IMR-90 (cell line): ENCODE data around the gene EID3. TPM values are rescaled to one million over a fixed set of nuclear protein-coding genes. Genes with fewer than 3 reads are reported as not detected.

ENCODE experiments used
- MXI1 ChIP-seq: IDR thresholded peaks from 2 replicates; pipeline ENCODE4 v1.6.1; 2012; ENCODE audit warnings: low read depth, mild to moderate bottlenecking, low read length, moderate library complexity, borderline replicate concordance
- SMC3 ChIP-seq: fragments of 150-350 bp; IDR thresholded peaks from 2 replicates; pipeline ENCODE4 v1.6.1; 2016; ENCODE audit warnings: low read depth, mild to moderate bottlenecking, antibody characterized with exemption, low read length, moderate library complexity
- polyA plus RNA-seq, 3 experiments: library from polyadenylated mRNA; depleted of rRNA; stranded (reverse); fragments of >200 nt; gene quantifications; 2 replicates each; pipeline ENCODE4 v1.2.3, GENCODE V29; 2012; ENCODE audit warnings: low replicate concordance in 1 of 3
- total RNA-seq: library from RNA; depleted of rRNA; stranded (reverse); fragments of >200 nt; gene quantifications from 2 replicates; pipeline ENCODE4 v1.2.3, GENCODE V29; 2012
- TF ChIP-seq, protein P1 (sequence below): fragments of 150-350 bp; IDR thresholded peaks from 2 replicates; pipeline ENCODE4 v1.6.1; 2017; ENCODE audit warnings: mild to moderate bottlenecking, antibody characterized with exemption, low read length, low read depth

Gene EID3
- total and polyA plus RNA-seq, 2 of the 4 experiments (the other 2 are of a cell fraction), result 2.2 to 4.1 TPM

DNA sequence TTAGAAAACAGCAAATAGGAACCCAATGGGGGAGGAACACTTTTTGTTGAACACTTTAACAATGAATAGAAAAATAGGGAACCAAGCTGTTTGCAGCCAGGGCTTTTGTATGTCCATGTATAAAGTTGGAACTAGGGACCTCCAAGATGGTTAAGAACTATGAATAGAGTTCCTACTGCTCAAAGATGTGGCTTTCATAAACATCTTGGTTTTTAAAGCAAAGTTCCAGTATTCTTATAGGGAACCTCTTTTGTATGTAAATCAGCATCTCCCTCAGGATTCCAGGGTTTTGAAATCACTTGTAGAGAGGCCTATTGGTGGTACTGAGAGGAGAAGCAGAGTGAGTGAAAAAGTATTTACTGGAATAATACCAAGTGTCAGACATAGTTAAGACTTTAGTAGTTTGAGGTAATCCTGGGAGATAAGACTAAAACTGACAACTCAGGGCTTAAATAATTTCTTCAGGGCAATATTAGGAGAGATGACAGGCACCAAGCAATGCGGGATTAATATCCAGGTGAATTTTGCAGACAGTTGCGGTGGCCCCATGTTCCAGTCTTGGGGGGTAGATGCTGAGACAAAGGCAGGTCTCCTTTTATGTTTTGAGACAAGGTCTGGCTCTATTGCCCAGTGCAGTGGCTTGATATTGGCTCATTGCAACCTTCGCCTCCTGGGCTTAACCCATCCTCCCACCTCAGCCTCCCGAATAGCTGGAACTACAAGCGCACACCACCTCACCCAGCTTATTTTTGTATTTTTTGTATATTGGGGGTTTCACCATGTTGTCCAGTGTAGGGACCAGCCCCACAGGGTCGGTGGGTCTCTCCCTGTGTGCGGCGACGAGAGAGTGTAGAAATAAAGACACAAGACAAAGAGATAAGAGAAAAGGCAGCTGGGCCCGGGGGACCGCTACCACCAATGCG lies 10.4 kb upstream of the EID3 start (continued):
- TF ChIP-seq, protein P1, sequence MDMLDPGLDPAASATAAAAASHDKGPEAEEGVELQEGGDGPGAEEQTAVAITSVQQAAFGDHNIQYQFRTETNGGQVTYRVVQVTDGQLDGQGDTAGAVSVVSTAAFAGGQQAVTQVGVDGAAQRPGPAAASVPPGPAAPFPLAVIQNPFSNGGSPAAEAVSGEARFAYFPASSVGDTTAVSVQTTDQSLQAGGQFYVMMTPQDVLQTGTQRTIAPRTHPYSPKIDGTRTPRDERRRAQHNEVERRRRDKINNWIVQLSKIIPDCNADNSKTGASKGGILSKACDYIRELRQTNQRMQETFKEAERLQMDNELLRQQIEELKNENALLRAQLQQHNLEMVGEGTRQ, result no peak
- TF ChIP-seq SMC3 (no peak), MXI1 (no peak)
